Adipocyte (in vitro differentiated cells): ENCODE data around the gene IL1RAP.

Source experiments
- DNase-seq: peaks from one replicate; pipeline ENCODE4 v3.0.0-alpha.2; 2015; ENCODE audit warnings: low read depth
- H3K27me3 ChIP-seq: replicated peaks from 2 replicates; pipeline ENCODE4 v1.7.0; 2013; ENCODE audit warnings: mild to moderate bottlenecking, low read length, moderate library complexity; ENCODE audit not compliant: control insufficient read depth, insufficient read depth
- H3K36me3 ChIP-seq: 2 replicates; pipeline ENCODE4 v1.7.0; 2013; ENCODE audit warnings: low read length, mild to moderate bottlenecking, moderate library complexity; ENCODE audit not compliant: control insufficient read depth, insufficient read depth, severe bottlenecking
- H3K4me1 ChIP-seq: 2 replicates; pipeline ENCODE4 v1.7.0; 2013; ENCODE audit warnings: mild to moderate bottlenecking, low read length, moderate library complexity; ENCODE audit not compliant: control insufficient read depth, insufficient read depth
- H3K4me3 ChIP-seq: 2 replicates; pipeline ENCODE4 v1.7.0; 2013; ENCODE audit warnings: mild to moderate bottlenecking, low read length, moderate library complexity
- H3K9ac ChIP-seq: 2 replicates; pipeline ENCODE4 v1.7.0; 2013; ENCODE audit warnings: mild to moderate bottlenecking, low read length, moderate library complexity
- H3K9me3 ChIP-seq: 2 replicates; pipeline ENCODE4 v1.7.0; 2013; ENCODE audit warnings: mild to moderate bottlenecking, low read length, moderate library complexity; ENCODE audit not compliant: control insufficient read depth

IL1RAP gene

GRCh38 chr3:190596349-190597285 is 82.7 kb downstream of the IL1RAP start:
- no peak overlapping the region for H3K4me3 ChIP-seq
- H3K36me3 ChIP-seq, result no peaks in the 10 kb centered on the region
- H3K4me1 ChIP-seq, result no peaks in the 10 kb centered on the region
- H3K9me3 ChIP-seq, result no peaks in the 10 kb centered on the region
- no peak for DNase-seq
- H3K27me3 ChIP-seq, result no peaks in the 10 kb centered on the region
- H3K9ac ChIP-seq, result no peak overlapping the region

- no peaks in the 10 kb centered on the region for H3K36me3 ChIP-seq
- H3K9ac ChIP-seq, result no peak overlapping the region
- DNase-seq, result no peak
- H3K27me3 ChIP-seq, result no peaks in the 10 kb centered on the region
- no peaks in the 10 kb centered on the region for H3K4me1 ChIP-seq
- H3K4me3 ChIP-seq, result no peak overlapping the region
- H3K9me3 ChIP-seq, result no peaks in the 10 kb centered on the region
Measured at GRCh38 chr3:190597291-190597690, 83.4 kb downstream of the IL1RAP start.

GRCh38 chr3:190601622-190602021 is 87.7 kb downstream of the IL1RAP start:
- H3K4me1 ChIP-seq, result no peaks in the 10 kb centered on the region
- no peak overlapping the region for H3K4me3 ChIP-seq
- peaks cover 24% of the 10 kb centered on the region for H3K36me3 ChIP-seq
- H3K9me3 ChIP-seq, result no peaks in the 10 kb centered on the region
- H3K9ac ChIP-seq, result no peak overlapping the region
- no peak for DNase-seq
- no peaks in the 10 kb centered on the region for H3K27me3 ChIP-seq

GRCh38 chr3:190605385-190605784 is 91.5 kb downstream of the IL1RAP start:
- Histone ChIP-seq H3K4me3 (no peak overlapping the region), H3K27me3 (no peaks in the 10 kb centered on the region), H3K4me1 (no peaks in the 10 kb centered on the region), H3K9ac (no peak overlapping the region), H3K36me3 (peaks cover 27% of the 10 kb centered on the region), H3K9me3 (no peaks in the 10 kb centered on the region)
- no peak for DNase-seq

GRCh38 chr3:190606596-190606995 is 92.7 kb downstream of the IL1RAP start:
- no peak overlapping the region for H3K4me3 ChIP-seq
- DNase-seq, result no peak
- no peaks in the 10 kb centered on the region for H3K4me1 ChIP-seq
- H3K9ac ChIP-seq, result no peak overlapping the region
- no peaks in the 10 kb centered on the region for H3K27me3 ChIP-seq
- peaks cover 27% of the 10 kb centered on the region for H3K36me3 ChIP-seq
- H3K9me3 ChIP-seq, result no peaks in the 10 kb centered on the region

GRCh38 chr3:190607021-190607420 is 93.1 kb downstream of the IL1RAP start:
- Histone ChIP-seq H3K27me3 (no peaks in the 10 kb centered on the region), H3K9ac (no peak overlapping the region), H3K36me3 (peaks cover 27% of the 10 kb centered on the region), H3K4me1 (no peaks in the 10 kb centered on the region), H3K4me3 (no peak overlapping the region), H3K9me3 (no peaks in the 10 kb centered on the region)
- DNase-seq, result no peak

- H3K9me3 ChIP-seq, result no peaks in the 10 kb centered on the region
- no peak overlapping the region for H3K9ac ChIP-seq
- no peak overlapping the region for H3K4me3 ChIP-seq
- no peak for DNase-seq
- H3K27me3 ChIP-seq, result no peaks in the 10 kb centered on the region
- H3K36me3 ChIP-seq, result peaks cover 25% of the 10 kb centered on the region
- no peaks in the 10 kb centered on the region for H3K4me1 ChIP-seq
Measured at GRCh38 chr3:190608850-190609589, 95.1 kb downstream of the IL1RAP start.

GRCh38 chr3:190614226-190615059 is 100.6 kb downstream of the IL1RAP start:
- Histone ChIP-seq H3K27me3 (no peaks in the 10 kb centered on the region), H3K9me3 (no peaks in the 10 kb centered on the region), H3K36me3 (peaks cover 3% of the 10 kb centered on the region), H3K4me1 (peaks cover 6% of the 10 kb centered on the region), H3K4me3 (no peak overlapping the region), H3K9ac (no peak overlapping the region)
- no peak for DNase-seq

- H3K36me3 ChIP-seq, result no peaks in the 10 kb centered on the region
- no peak for DNase-seq
Measured at GRCh38 chr3:190615060-190615384, 101.1 kb downstream of the IL1RAP start.

GRCh38 chr3:190615607-190616006 is 101.7 kb downstream of the IL1RAP start:
- DNase-seq, result no peak
- Histone ChIP-seq H3K27me3 (no peaks in the 10 kb centered on the region), H3K4me1 (peaks cover 6% of the 10 kb centered on the region), H3K9me3 (no peaks in the 10 kb centered on the region), H3K9ac (no peak overlapping the region), H3K36me3 (no peaks in the 10 kb centered on the region), H3K4me3 (no peak overlapping the region)

More at GRCh38 chr3:190615060-190615384, 101.1 kb downstream of the IL1RAP start:
- no peaks in the 10 kb centered on the region for H3K27me3 ChIP-seq
- H3K4me3 ChIP-seq, result no peak overlapping the region
- H3K9ac ChIP-seq, result no peak overlapping the region
- H3K9me3 ChIP-seq, result no peaks in the 10 kb centered on the region
- peaks cover 6% of the 10 kb centered on the region for H3K4me1 ChIP-seq

GRCh38 chr3:190616637-190617036 is 102.8 kb downstream of the IL1RAP start:
- Histone ChIP-seq H3K4me3 (no peak overlapping the region), H3K9ac (no peak overlapping the region)
- no peak for DNase-seq

More at GRCh38 chr3:190616637-190617036, 102.8 kb downstream of the IL1RAP start:
- H3K4me1 ChIP-seq, result peaks cover 14% of the 10 kb centered on the region
- H3K27me3 ChIP-seq, result no peaks in the 10 kb centered on the region
- no peaks in the 10 kb centered on the region for H3K36me3 ChIP-seq
- no peaks in the 10 kb centered on the region for H3K9me3 ChIP-seq
